HG02759 (cell line): ENCODE measurements around the gene CDC42EP3.

ENCODE experiments used
- ATAC-seq: cut with Tn5 transposase; IDR thresholded peaks from one replicate; pipeline ENCODE4 v1.9.1; 2021; ENCODE audit warnings: mild to moderate bottlenecking, moderate library complexity; ENCODE audit not compliant: unreplicated experiment

CDC42EP3 gene

DNA sequence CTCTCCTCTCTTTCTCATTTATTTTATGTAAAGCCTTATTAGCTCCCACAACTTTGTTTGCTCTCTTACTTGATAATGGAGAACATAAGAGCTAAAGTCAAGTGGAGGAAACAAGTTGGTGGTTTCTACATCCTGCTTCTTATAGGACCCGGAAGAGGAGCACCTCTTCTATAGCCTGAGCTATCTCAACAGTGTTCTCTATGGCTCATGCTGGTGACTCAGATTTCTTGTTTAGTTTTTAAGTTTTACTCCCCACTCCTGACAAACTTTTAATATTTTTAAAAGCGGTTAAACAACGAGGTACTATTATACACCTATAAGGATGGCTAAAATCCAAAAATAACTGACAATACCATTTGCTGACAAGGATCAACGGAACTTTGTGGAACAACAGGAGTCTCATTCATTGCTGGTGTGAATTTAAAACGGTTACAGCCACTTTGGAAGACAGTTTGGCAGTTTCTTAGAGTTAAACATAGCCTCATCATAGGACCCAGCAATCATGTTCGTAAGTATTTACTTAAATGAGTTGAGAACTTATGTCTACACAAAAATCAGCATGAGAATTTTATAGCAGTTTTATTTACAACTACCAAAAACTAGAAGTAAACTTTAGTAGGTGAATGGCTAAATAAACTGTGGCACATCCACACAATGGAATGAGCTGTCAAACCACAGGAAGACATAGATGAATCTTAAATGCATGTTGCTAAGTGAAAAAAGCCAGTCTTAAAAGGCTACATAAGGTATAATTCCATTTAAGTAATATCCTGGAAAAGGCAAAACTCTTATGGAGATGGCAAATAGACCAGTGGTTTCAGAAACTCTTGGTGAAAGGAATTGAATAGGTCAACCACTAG, 12.7 kb upstream of the CDC42EP3 start:
- ATAC-seq: no peak

DNA sequence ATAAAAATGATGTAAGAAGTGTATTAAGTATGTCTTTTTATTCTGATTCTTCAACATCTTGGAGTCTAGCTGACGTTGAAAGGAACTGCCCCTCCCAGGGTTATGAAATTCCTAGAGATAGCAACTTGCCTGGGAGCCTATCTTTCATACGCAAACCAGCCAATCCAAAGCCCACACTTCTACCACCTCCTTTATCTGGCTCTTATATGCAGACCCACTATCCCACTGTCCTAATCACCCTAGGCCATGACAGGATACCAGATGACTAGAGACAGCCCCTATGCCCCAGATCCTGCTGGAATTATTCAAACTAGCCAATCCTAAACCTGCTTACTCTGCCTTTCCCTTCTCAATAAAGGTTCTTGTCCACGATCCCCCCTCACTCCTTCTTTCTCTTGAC, 11.8 kb upstream of the CDC42EP3 start:
- no peak for ATAC-seq

DNA sequence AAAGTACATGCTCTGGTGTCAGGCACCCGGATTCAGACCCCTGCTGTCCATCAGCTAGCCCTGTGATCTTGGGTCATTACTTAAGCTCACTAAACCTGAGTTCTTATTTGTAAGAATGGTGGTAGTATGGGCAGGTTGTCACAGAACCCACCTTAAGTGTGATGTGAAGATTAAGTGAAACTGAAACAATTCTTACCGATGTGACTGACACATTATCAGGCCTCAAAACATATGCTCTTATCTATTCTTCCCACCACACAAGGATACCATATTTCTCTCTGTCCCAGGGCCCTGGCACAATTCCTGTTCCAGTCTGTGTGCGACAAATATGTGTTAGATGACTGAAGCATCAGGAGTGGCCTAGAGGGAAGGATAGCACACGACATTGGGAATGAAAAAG, 11.0 kb upstream of the CDC42EP3 start:
- ATAC-seq: no peak

DNA sequence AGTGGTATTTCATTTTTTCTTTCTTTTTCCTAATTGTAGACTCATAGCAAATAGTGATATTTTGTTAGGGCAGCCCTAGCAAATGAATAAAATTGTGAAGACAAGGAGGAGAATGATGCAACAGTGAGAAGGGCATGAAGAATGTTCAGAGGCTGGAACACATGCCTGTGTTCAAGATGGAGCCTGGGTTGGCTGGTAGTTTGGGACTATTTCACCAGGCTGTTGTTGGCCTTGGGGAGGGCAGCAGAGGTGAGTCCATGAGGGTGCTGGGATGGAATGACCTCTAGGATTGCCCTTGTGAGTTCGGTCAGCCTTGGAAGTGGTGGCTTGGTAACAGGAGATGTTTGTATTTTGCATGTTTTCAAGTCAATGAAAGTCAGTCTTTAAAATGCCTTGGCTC, 10.1 kb upstream of the CDC42EP3 start:
- ATAC-seq: no peak

DNA sequence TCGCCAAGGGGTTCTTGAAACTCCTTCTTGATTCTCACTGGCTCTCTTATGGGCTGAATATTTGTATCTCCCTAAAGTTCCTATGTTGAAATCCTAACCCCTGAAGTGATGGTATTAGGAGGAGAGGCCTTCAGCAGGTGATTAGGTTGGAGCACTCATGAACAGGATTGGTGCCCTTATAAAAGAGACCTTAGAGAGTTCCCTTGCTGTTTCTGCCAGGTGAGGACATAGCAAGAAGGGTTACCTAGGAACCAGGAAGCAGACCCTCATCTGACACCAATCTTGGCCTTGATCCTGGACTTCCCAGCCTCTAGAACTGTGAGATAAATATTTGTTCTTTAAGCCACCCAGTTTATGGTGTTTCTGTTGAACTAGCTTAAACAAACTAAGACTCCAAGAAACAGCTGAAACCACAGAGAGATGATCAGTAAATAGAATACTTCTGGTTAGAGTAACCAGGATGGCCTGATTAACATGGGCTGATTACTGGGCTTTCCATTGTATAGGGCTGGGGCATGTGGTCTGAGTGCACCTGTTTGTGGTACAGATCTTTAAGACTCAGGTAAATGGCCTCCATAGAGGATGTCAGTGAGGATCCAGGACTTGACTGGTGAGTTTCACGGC, 7.7 kb upstream of the CDC42EP3 start:
- ATAC-seq: no peak

DNA sequence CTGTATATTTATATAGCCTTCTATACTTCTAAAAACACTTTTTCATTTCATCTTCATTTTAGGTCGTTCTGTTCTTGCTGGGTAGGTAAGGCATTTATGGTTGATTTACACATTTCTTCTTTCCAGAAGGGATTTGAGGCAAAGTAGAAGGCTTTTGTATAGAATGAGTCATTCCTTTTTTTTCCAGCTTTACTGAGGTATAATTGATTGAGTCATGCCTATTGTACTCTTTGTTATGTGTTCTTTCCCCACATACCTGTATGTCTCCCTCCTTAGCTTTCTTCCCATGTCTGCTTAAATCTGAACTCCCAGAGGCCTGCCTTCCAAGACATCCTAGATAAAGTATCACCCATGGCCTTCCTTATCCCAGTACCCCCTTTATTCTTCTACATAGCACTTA, 4.8 kb upstream of the CDC42EP3 start:
- ATAC-seq: no peak

DNA sequence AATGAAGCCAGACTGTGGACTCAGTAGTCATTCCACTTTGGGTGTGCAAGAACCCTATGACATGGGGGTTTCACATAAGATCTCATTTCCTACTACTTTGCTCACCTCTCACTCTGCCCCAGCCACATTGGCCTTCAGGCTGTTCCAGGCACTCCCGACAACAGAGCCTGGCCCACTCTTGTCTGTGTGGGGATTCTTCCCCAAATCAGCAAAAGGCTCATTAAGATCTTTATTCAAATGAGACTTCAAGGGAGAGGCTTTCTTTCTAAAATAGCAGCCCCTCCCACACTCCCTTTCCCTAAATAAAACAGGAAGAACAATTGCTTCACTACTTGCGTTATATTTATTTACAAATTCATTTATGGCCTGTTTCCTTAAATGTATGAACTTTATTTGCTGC, 3.5 kb upstream of the CDC42EP3 start:
- ATAC-seq: no peak

DNA sequence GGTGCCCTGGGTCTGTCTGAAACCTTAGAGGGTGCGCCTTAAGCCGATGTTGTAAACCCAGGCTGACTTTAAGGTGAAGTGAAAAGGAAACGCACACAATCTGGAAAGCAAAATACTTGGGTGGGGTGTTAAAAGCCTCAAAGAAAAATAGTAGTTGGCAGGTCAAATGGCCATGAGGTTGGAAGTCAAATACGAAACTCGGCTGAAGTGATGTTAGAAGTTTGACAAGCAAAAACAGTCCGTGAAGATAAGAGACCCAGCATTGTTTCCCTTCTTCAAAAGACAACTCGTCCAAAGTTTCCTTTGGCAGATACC, 1.4 kb upstream of the CDC42EP3 start:
- no peak for ATAC-seq

DNA sequence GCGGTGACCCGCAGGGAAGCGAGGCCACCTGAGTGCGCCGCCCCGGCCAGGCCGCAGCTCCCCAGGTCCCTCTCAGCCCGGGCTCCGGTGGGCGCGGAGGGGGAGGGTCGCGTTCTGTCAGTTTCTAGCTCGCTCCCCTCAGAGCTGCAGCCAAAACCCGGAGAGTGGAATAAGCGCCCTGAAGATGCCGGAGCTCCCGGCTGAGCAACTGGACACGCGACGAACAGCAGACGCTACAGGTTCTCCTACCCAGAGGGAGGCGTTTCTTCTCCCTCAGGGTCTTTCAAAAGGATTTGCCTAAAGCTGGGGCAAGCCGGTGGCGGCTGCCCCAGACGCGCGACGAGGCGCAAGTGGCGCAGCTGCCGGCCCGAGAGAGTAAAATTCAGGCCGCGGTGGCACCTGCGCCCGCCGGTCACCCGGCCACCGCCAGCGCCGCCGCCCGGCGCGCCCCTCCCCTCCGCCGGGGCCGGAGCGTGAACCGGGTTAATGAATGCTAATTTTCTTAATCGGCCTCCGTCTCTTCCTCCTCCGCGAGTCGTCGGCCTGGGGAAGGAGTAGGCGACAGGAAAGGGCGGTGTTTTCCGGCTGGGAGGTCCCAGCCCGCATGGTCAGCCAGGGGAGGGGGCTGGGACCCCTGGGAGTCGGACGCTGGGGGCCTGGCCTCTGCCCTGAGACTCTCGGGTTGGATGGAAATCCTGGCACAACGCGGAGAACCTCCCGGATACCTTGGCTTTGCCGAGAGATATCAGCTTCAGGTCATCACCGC, 845 bp upstream of the CDC42EP3 start:
- peak; percentile 58 for ATAC-seq

DNA sequence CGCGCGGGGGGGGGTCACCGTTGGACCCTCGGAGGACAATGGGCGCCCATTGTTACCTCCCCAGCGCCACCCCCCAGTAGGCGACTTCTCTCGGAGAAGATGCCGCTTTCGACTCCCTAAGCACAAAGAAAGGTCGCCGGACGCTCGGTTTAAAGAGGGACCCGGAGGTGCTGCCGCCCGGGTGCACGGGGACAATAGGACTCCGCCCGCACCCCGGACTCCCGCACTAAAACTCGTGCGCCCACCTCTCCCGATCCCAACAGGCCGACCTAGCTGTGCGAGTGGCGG, 318 bp upstream of the CDC42EP3 start:
- peak; percentile 16 for ATAC-seq

DNA sequence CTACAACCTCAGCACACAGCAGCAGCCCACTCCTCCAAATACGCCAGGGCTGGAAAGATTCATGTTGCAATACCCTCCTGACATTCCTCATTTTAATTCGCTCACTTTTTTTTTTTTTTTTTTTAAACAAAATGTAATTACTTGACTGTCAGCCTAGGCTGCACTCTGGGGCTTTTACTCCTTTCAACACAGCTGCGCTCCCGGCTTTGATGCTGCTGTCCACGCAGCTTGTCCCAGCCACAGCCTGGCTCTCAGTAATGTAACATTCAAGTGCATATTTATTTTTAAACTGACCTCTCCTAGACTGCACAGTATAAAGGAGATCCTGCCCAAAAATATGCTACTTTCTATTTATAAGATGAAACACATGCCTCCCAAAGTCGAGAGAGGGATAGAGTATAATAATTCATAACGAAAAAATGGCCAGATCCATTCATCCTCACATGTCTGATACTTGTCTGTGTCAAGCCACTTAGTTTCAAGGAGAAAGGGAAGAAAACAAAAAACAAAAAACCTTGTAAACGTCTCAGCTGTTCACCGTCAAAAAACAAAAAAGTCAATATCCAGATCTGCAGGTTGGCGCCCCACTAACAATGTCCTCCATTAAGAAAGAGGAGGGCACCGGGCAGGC, 949 bp downstream of the CDC42EP3 start:
- ATAC-seq: no peak

DNA sequence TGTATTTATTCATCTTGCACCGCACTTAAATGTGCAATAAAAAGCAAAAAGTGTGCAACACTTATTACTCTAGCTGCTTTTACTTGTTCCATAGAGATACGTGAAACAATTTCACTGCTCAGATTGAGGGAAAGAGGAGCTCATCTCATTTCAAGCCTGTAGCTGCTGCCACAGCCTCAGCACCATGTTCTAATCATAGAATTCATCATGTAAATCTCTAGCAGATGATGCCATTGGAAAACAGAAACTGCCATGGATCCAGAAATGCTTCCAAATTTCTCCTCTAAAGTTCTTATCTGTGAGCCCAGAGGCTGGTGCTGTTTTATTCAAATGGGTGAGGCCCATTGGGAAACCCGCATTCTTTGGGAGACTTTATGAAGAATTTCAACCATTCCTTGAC, 2.0 kb downstream of the CDC42EP3 start:
- no peak for ATAC-seq

DNA sequence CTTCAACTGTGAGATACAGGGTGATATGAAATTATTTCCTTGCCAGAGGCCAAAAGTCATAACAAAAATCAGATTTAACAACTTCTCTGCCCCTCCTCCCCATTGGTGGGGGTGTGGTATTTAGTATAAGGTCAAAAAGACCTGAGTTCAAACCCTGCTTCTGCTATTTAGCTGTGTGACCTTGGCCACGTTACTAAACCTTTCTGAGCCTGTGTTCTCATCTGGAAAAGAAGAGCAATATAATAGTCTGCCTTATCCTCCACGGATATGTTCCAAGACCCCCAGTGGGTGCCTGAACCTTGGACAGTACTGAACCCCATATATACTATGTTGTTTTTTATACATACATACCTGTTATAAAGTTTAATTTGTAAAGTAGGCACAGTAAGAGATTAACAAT, 3.7 kb downstream of the CDC42EP3 start:
- no peak for ATAC-seq

DNA sequence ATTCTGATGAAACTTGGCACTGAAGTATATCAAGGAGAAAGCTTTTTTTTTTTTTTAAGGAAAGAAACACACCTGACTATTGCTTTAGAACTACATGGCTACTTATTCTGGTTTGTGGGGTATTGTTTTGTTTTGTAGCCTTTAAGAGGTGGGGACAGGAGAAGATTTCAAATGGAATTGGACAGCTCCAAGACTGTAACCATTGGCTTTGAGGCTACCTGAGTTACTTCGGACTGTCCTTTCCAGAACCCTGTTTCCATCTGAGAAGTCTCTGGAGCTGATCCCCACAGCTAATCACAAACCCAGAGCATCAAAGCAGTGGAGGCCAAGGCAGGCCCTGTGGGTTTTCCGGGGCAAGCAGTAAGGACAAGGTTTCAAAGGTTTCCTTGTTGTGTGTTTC, 4.7 kb downstream of the CDC42EP3 start:
- no peak for ATAC-seq

DNA sequence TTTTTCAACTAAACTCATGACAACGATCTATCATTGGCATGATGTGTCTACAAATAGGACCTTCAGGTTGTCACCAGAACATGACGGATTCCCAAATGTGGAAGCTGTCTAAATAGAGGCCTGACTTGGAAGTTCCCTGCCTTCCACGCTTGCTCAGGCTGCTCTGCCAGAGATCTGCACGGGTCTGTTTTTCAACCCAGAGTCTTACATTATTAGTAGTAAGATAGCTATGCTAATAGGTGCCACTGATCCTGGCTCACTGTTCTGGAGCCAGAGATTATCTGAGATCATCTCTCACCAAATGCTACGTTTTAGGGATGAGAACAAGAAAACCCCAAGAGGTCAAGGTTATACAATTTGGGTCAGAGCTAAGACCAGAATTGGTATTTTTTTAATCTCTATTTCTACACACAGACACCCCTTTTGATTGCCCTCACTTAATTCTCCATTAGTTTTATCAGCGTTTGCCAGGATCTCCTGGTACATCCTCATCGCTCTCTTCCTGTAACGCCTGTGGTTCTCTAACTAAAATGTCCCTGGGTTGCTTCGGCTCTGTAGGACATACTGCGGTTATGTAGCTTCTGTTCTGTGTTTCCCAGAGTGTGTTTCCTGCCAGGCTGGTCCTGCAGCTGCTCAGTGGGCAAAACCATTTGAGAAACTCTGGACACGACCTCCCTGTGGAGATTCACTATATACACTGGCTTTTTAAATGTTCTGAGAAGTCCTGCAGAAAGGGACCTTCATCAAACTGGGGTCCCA, 5.7 kb downstream of the CDC42EP3 start:
- no peak for ATAC-seq

DNA sequence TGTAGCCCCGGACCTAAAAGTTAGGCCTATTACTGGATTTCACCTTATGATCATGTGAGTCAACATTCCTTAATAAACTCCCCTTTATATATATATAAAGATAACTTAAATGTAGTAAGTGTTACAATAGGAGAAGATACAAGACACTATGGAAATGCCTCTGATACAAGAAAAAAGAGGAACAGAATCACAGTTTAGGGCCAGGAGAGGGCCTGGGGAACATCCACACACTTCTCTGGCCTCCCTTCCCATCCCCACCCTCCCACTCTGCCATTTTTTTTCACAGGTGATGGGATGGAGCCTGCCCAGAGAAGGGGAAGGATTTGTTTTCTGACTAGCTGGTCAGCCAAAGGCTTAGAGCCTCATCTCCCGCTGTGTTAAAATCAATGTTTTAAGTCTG, 6.4 kb downstream of the CDC42EP3 start:
- ATAC-seq: no peak

DNA sequence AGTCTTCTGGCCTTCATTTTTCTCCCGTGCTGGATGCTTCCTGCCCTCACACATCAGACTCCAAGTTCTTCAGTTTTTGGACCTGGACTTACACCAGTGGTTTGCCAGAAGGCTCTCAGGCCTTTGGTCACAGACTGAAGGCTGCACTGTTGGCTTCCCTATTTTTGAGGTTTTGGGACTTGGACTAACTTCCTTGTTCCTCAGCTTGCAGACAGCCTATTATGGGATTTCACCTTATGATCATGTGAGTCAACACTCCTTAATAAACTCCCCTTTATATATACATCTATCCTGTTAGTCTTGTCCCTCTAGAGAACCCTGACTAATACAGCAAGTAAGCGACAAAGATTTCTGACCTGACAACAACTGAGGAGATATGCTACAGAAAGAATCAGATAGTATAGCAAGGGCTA, 7.2 kb downstream of the CDC42EP3 start:
- ATAC-seq: no peak

DNA sequence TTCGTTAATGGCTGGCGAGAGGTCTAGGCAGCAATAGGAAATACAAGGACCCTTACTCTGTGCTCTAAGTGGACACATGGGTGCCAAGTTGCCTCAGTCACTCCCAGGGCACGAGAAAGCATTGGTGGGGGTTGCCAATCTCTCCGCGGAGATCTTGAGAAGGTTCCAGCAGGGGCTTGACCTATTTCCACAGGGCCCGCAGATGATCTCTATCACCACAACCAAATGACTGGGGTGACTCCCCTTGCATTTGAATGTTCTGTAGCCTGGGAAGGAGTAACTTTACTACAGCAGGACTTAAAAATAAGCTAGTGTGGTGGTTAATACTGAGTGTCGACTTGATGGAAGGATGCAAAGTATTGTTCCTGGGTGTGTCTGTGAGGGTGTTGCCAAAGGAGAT, 8.1 kb downstream of the CDC42EP3 start:
- ATAC-seq: no peak

DNA sequence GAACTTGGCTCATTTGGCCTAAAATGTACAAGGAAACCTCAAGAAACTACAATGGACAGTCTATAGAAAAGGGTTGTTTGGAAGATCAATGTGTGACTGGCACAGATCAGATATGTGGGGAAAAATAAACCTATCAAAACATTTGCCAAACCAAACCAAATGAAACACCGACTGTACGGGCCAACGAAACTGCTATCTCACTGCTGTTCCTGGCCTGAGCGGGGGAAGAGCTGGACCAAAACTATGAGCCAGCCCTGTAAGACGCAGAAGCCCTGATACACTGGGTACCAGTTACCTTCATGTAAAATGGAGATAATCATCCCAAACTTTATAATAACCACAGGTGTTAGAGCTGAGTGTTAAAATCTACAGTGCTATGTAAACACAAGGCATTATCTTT, 11.7 kb downstream of the CDC42EP3 start:
- no peak for ATAC-seq

DNA sequence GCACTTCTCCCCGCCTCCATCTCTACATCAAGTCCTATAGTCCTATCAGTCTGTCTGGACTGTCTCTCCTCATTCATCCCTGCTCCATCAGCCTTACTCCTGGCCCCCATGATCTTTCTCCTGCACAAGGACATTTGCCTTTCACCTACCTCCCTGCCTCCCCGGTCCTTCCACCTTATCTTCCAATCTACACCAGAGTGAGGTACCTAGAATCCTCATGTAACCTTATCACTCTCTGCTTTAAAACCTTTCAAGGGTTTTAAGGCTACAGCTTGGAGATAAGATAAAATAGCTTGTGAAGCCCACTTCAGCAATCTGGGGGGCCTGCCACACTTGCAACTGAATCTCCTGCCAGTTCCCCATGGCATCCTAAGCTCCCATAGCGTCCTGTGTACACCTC, 12.8 kb downstream of the CDC42EP3 start:
- no peak for ATAC-seq

DNA sequence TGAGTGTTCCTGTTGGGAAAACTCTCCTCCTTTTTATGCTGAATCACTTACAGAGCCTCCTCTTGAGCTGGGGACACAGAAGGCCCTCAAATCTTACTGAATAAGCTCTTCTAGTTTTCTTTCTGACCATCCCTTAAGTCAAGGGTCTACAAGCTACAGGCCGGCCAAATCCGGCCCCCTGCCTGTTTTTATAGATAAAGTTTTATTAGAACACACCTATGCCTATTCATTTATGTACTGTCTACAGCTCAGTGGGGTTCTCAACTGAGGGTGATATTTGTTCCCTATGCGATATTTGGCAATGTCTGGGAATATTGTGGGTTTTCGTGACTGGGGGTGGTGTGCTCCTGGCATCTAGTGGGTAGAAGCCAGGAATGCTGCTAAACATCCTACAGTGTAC, 14.0 kb downstream of the CDC42EP3 start:
- ATAC-seq: no peak
